ENCODE measurements around the gene OR6K3.
"Not testable (repeated sequence)": the region's sequence is repeated elsewhere in the genome, so short reads cannot be mapped to it uniquely, and the experiment has no call there.

OR6K3 gene

GRCh38 chr1:158720620-158721019 is at the start of gene OR6K3:
Gene OR6K3, minus strand, starts transcription at chr1:158720720. Its CDS starts 2,605 bp downstream, at chr1:158718115.
- DNase-seq: no peak

- no peak for DNase-seq
These were observed 33.9 kb upstream of the OR6K3 start, which contains the start of gene OR6K6 for GRCh38 chr1:158754420-158754819. Gene OR6K6, plus strand, starts transcription at chr1:158754720. Its CDS starts 168 bp downstream, at chr1:158754888.

- DNase-seq: no peak
These were observed 31.7 kb upstream of the OR6K3 start for GRCh38 chr1:158752155-158752712.

- no peak for DNase-seq
These were observed 15.3 kb upstream of the OR6K3 start for GRCh38 chr1:158735848-158736247.

- no peak for DNase-seq
These were observed 12.0 kb upstream of the OR6K3 start for GRCh38 chr1:158732524-158732923.

- DNase-seq: no peak
These were observed 11.2 kb upstream of the OR6K3 start for GRCh38 chr1:158731707-158732106.

- DNase-seq: no peak
These were observed 9.9 kb upstream of the OR6K3 start for GRCh38 chr1:158730453-158730852.

- no peak for DNase-seq
These were observed 8.1 kb upstream of the OR6K3 start for GRCh38 chr1:158728510-158729225.

- DNase-seq: no peak
These were observed 3.9 kb upstream of the OR6K3 start for GRCh38 chr1:158724442-158724841.

- DNase-seq: no peak
These were observed 856 bp downstream of the OR6K3 start for GRCh38 chr1:158719664-158720063.

GRCh38 chr1:158717344-158717743 is 3.2 kb downstream of the OR6K3 start:
- no peak for DNase-seq

GRCh38 chr1:158716335-158716734 is 4.2 kb downstream of the OR6K3 start:
- no peak for DNase-seq

- no peak for DNase-seq
These were observed 5.8 kb downstream of the OR6K3 start for GRCh38 chr1:158714754-158715153.

GRCh38 chr1:158711098-158711497 is 9.4 kb downstream of the OR6K3 start:
- DNase-seq: no peak

GRCh38 chr1:158706096-158706495 is 14.4 kb downstream of the OR6K3 start:
- no peak for DNase-seq

- no peak for DNase-seq
These were observed 20.0 kb downstream of the OR6K3 start, which contains the start of gene OR6K2 for GRCh38 chr1:158700552-158700951. Gene OR6K2, minus strand, starts transcription at chr1:158700652. Its CDS starts 0 bp downstream, at chr1:158700652.

GRCh38 chr1:158694596-158694995 is 25.9 kb downstream of the OR6K3 start:
- no peak for DNase-seq

GRCh38 chr1:158692356-158692755 is 28.2 kb downstream of the OR6K3 start:
- no peak for DNase-seq

GRCh38 chr1:158691907-158692306 is 28.6 kb downstream of the OR6K3 start:
- no peak for DNase-seq

- not testable (repeated sequence) for DNase-seq
These were observed 29.4 kb downstream of the OR6K3 start for GRCh38 chr1:158691149-158691548.

GRCh38 chr1:158689875-158690274 is 30.6 kb downstream of the OR6K3 start:
- no peak for DNase-seq

GRCh38 chr1:158689110-158689509 is 31.4 kb downstream of the OR6K3 start:
- DNase-seq: no peak

GRCh38 chr1:158688343-158688742 is 32.2 kb downstream of the OR6K3 start:
- not testable (repeated sequence) for DNase-seq

GRCh38 chr1:158687037-158687436 is 33.5 kb downstream of the OR6K3 start:
- no peak for DNase-seq
